OCI-LY7 (cell line): ENCODE results near the gene C3.

Experiments used
- CTCF ChIP-seq: fragments of 200-600 bp; sonication (generic); conservative IDR thresholded peaks from 2 replicates; pipeline ENCODE4 v1.5.1; 2014; ENCODE audit warnings: mild to moderate bottlenecking, antibody characterized with exemption, low read length, moderate library complexity, mixed read lengths
- EZH2phosphoT487 ChIP-seq: fragments of 200-600 bp; sonication (generic); IDR thresholded peaks from 2 replicates; pipeline ENCODE4 v1.6.1; 2018; ENCODE audit warnings: low read depth, borderline replicate concordance, mild to moderate bottlenecking, mixed run types, antibody characterized with exemption, low read length, moderate library complexity, mixed read lengths

DNA sequence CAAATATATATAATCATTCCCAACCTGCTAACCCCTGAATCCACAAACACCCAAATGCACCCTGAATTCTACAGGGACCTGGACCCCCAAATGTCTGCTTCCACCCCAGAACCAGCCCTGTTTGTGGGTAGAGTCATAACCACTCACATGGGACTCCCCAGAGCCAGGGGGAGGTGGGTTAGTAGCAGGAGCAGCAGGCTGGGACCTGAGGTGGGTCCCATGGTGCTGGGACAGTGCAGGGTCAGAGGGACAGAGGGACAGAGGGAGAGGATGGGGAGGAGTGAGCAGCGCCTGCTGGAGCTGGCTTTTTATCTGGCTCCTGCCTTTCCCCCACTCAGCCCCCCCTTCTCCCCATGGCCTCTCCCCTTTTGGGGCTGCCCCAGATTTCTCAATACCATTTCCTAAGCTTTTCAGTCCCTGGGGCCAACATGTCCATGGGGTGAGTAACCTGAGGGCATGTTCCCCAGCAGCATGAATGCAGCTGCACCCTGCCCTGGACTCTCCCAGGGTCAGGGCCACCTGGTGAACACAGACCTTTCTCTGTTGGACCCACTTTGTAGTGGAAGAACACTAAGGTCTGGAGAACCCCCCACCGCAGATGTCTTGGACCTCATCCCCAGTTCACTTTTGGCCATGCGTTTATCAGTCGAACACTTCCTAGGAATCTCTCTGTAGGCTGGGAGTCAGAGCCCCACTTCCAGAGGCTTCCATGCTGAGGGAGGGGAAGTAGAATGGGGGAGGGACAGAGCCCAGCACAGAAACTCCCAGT is at the start of gene C3:
- TF ChIP-seq CTCF (no peak), EZH2phosphoT487 (no peak)
